GM21447 (cell line): Measurements from ENCODE around the gene SOX8.
"Not testable (repeated sequence)": the region's sequence is repeated elsewhere in the genome, so short reads cannot be mapped to it uniquely, and the experiment has no call there.

ENCODE experiments used
- ATAC-seq: cut with Tn5 transposase; IDR thresholded peaks from one replicate; pipeline ENCODE4 v1.9.1; 2021; ENCODE audit not compliant: unreplicated experiment

SOX8 gene

DNA sequence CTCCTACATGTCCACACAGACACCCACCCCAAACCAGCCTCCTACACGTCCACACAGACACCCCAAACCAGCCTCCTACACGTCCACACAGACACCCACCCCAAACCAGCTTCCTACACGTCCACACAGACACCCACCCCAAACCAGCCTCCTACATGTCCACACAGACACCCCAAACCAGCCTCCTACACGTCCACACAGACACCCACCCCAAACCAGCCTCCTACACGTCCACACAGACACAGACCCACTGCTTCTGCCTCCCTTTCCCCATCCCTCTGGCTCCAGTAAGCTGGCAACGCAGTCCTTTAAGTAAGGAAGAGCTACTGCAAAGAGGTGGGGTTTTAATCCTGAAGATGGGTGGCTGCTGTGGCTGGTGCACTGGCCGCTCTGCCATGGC lies 27.8 kb upstream of the SOX8 start:
- ATAC-seq = not testable (repeated sequence)

DNA sequence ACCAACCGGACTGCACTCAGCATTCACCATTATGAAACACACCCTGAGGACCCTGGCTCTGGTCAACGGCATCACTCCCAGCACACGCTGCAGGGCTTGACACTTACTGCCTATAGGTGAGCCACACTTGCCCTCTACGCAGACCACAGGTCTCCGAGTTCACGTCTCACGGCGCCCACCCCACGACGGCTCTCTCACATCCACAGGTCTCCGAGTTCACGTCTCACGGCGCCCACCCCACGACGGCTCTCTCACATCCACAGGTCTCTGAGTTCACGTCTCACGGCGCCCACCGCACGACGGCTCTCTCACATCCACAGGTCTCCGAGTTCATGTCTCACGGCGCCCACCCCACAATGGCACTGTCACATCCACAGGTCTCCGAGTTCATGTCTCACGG lies 25.8 kb upstream of the SOX8 start:
- ATAC-seq = not testable (repeated sequence)

DNA sequence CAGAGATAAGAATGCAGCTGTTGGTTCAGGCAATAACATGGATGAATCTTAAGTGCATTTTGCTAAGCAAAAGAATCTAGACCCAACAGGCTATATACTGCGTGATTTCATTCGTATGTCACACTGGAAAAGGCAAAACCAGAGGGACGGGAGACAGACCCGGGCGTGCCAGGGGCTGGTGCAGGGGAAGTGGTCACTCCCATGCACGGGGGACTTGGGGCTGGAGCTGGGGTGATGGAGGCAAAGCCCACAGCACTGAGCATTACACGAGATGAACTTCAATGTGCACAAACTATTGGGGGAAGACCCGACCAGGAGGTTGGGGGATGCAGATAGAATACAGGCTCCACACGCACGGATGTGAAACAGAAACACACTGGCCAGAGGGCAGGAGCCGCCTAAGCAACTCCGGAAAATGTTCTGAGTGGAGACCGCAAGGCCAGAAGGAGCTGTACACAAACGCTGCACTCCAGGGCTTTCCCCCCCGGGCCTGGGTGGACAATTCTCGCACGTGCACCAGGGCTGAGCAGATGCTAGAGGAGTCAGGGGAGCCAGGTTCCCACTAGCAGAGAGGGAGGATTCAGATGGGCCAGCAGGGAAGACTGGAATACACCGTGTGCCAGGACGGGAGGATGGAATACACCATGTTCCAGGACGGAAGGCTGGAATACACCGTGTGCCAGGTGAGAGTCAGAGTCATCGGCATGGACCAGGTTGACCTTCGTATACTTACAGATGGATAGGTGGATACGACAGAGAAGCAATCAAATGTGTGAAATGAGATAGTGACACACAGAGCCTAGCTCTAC lies 22.1 kb upstream of the SOX8 start:
- no peak for ATAC-seq

DNA sequence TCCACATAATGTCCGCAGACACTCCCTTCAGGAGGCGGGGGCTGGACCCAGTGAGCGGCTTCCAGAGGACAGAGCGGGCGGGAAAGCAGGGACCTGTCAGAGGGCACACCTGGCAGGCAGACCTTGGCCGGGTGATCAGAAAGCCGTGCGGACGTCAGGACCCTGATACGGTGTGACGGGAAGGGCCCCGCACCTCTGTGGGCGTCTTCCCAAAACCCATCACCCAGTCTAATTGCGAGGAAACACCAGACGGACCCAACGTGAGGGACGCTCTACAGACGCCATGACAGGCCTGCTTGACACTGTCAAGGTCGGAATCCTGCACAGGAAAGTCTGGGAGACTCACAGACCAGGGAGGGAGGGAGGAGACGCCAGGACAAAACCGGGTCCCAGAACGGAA lies 19.2 kb upstream of the SOX8 start:
- no peak for ATAC-seq

DNA sequence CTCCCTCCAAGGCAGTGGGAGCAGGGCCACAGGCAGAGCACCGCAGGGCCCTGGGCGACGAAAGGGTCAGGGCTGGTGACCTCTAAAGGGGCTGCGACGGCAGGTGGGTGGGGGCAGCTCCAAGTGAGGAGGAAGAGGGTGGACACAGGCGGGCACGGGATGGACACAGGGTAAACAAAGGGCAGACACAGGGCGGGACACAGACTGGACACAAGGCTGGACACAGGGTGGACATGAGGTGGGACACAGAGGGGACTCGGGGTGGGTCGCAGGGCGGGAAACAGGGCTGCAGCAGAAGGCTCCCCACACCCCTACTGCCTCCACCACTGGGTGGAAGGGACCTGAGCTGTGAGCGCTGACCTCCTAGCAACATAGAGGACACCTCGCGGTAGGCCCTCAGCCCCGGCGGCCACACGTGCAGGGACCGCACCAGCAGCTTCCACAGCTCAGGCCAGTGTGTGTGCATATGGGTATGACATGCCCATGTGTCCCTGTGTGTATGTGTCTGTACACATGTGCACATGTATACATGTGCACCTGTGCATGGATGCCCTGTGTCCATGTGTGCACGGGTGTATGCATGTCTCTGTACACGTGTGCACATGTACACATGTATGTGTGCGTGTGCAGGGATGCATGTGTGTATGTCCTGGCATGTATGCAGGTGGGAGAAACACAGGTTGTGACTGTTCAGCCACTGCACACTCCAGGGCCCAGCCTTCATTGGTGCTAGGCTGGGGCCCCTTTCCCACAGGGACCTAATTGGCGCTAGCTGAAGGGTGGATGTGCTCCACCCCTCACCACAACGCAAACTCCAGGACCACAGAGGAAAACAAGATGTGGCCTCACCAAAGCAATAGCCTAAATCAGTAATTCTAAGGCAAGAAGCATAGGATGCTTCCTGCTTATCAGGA lies 18.4 kb upstream of the SOX8 start:
- ATAC-seq = no peak

DNA sequence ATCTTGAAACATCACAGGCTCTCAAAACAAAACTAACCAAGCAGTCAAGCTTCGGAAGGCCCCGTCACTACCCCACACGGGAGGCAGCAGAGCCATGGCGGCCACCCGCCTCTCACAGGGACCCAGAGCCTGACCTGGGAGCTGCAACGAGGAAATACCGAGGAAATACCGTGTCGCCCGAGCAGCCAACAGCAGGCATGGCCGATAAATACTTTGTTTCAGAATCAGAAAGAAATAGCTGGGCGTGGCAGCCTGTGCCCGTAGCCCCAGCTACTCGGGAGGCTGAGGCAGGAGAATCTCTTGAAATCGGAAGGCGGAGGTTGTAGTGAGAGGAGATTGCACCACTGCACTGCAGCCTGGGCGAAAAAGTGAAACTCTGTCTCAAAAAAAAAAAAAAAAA lies 17.7 kb upstream of the SOX8 start:
- no peak for ATAC-seq

DNA sequence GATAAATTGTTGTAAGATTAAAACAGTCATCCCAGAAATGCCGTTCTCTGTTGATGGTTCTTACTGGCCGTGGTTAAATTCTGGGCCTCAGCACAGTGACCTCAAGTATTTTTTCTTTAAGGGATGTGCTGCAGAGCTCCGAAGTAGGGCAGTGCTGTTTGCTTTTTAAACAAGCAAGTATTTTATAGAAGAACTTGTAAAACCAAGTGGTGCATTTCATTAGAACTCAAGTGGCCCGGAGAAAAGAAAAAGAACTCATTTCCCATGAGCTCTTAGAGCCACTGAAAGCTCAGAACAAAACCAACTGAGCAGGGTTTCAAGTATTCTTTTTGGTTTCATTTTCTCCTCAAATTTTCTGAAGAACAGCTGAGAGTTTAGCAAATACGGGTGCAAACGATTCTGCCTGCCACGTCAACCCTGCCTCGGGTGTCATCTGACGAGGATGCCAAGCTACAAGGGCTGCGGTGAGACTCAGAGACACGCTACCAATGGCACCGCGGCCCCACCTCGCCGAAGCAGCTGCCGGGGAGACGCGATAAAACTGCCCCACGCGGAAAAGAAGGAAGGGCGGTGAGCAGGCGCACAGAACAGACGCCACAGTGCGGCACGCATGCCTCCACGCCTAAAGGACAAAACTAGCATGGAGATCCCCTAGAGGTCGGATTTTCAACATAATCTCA lies 17.1 kb upstream of the SOX8 start:
- ATAC-seq = no peak

DNA sequence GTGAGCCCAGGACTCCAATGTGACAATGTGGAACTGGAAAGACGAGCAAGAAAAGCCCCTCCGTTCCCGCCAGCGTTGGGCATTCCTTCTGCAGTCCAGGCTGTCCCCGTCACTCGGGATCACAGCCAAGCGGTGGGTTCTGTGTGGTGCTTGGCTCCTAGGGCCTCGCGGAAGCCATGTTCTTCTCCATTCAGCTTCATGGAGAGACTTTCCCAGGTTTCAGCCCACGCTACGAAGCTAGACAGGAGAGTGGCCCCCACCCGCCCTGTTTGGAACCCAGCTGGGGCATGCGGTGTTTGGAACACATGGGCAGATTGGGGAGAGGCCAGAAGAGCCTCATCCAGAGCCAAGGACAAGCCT lies 16.6 kb upstream of the SOX8 start:
- no peak for ATAC-seq

DNA sequence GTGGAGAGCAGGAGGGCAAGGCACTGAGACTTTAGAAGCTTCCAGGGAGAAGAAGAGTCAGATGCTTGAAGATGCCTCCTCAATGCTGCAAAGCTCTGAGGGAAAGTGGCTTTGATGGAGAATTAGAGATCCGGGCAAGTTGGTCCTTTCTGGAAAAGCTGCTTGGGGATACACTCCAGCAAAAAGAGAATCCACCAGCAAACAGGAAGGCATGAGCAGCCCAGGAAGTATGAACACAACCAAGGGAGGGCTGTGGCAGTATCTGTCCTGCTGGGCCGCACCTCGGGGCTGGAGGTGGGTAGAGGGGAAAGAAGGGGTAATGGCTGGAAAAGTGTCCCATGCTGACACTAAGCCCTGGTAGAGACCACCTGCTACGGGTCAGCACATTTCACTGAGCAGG lies 16.1 kb upstream of the SOX8 start:
- ATAC-seq = no peak

DNA sequence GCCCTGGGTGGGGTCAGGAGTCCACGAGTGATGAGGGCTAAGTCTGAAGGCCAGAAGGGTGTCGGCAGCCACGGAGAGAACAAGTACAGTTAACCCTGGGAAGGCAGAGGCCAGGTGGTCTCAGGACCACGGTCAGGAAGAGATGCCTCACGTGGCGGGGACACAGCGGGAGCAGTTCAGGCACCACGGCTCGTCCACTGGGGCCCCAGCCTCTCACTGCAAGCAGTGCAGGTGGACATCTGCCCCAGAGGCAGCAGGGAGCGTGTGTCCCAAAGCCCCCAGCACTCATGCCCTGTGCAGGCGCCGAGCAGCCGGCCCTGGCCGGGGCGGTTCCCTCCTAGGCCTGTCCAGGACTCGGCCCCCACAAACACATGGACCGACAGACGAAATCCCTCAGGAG lies 15.5 kb upstream of the SOX8 start:
- no peak for ATAC-seq

DNA sequence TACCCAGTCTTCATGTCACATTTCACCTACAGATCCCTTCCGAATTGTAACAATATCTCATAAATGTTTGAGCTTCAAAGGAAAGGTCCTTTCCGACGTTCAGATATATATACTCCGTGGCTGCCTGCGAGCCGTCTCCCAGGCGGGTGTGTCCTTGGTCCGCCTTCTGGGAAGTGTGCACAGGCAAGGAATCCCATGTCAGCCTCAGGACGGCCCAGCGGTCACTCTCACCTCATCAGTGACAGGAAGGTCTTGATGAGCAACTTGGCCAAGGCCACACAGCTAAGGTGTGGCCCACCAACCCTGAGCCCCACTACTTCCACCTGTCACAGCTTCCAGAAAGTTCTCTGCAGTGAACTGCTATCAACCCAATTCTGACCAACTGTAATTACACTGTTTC lies 15.1 kb upstream of the SOX8 start:
- no peak for ATAC-seq

DNA sequence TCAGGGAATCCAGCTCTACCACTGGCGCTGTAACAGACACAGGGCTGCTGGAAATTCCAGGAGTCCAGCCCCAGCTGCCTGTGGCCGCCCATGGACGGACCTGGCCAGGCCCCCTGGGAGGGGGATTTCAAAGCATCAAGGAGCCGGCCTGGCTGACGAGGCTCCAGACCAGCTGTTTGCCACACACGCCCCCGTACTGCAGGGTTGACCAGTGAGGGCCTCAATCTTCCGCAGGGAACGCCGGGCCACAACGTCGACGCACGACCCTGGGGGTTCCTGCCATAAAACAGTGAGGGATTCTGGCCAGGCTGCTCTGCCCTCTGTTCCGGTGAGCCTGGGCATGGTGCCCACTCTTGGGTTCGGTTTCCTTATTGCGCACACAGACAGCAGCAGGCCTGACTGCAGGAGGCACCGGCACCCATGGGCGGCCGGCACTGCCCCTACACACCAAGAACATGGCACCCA lies 14.5 kb upstream of the SOX8 start:
- no peak for ATAC-seq

DNA sequence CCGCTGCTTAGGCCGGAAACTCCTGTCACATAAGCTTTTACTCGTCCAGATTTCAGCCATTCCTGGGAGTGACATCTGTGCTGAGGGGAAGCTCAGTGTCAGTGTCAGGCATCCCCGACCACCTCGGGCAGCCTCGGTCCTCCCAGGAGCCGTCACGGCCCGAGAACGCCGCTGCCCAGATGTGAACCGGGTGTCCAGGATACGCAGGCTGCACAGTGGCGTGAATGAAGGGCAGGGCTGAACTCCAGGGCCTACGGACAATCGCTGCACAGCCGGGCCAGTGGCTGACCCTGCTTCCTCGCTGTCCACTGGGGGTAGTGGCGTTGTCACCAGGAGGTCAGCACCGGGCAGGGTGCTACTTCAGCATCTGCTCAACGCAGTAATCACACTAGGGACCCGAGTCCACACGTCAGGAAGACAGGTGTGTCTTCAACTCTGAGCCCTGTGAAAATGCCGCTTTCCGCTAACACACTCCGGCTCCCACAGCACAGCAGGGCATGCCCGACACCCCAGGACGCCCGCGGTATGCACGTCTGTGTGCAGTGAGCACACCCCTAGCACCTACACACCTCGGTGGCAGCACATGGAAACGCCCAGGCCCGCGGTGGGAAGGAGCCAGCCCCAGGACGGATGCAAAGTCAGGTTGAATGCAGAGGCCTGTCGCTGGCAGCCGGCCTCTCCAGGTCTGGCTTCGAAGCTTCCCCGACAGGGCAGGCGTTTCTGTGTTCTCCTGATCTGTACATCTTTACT lies 13.8 kb upstream of the SOX8 start:
- ATAC-seq = no peak

DNA sequence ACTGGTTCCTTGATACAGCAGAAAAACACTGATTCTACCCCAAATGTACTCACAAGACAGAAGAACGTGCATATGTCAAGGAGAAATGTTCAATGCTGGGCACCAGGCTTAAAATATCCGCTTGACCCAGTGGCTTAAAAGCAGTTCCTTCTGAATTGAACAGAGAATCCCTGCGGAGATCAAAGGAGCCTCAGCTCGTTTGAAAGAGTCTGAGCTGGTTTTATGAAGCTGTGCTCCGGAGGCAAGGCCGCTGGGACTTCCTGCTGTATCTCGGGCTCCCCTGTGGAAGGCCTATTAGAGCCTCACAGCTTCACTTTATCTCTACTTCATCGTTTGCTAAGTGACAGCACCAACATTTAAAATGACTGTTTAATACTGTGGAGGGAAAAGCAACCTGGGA lies 12.9 kb upstream of the SOX8 start:
- no peak for ATAC-seq

DNA sequence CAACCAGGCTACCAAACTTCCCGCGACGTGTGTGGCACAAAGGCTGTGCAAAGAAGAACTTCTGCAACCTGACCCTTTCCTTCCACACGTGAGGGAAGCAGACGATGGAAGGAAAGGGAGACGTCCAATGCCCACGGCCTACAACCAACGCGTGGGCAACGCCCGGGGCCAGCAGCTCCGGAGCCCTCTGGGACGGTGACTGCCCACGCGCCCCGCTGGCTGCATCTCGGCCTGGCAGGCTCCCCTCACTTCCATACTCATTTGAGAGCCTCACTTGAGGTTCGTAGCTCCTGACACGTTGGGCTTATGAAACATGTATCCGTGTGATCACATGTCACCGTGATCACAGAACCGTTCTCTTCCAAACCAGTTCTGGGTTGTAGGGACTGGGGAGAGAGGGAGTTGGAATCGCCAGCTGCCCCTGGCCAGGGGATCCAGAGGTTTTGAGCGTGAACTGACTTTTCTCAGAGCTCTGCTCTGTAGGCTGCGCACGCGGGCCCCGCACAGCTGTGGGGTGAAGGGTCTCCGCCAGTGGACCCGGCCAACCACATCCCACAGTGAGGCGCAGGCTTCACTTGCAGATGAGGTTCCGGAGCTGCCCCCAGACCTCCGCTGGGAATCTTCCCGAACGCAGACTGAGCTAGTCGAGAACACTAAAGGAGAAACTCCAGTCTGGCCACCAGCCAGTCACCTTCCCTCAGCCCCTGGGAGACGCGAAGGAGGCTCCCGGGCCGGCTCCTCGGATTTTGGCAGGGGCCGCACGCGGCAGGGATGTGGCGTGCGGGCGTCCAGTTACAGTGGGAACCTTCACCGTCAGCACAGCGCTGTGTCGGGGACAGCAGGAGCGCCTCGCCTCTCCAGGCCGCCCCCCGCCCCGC lies 11.8 kb upstream of the SOX8 start:
- ATAC-seq = no peak

DNA sequence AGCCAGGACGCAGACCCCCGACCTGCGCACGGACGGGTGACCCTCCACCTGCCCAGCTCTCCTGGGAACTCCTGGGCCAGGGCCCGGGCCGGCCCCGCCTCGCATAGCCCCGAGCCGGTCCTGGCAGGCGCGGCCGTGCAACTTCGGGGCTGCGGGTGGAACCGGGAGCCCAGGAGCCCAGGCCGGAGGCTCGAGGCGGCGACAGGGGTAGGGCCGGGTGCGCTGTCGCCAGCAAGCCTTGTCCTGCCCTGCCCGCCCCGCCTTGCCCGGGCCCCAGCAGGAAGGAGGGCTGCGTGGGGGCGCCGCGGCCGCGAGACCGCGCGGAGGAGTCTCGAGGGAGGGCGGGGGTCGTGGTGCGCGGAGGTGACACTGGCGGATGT lies 11.2 kb upstream of the SOX8 start:
- no peak for ATAC-seq

DNA sequence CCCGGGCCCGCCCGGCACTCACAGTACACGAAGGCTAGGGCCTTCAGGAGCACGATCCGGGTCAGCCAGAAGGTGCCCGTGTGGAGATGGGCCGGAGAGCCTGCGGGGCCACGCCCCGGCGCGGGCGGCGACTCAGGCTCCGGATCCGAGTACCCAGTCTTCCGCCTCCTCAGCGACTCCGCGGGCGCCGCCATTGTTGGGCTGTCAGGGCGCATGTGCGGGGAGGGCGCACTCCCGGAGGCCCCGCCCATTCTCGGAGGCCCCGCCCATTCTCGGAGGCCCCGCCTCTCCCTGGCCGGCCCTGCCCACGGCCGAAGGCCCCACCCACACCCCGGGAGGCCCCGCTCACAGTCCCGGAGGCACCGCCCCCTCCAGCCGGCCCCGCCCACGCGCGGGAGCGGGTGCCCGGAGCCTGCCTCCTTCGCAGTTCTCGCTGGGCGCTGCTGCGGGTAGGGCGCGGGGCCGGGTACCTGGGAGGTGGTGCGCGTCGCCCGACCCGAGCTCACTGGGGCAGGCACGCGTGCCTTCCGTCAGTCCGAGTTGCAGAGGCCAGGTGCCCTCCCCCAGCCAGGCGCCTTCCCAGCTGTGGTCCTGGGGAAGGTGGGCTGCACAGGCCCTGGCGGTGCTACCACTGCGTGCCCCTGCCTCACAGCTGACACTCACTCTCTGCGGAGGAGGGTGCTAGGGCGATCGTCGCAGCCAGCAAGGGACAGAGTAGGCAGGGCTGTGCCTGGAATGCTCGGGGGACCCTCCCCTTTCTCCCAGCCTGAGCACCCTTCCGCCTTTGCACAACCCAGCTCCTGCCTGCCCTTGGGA lies 10.6 kb upstream of the SOX8 start, which contains the start of gene LMF1:
Gene LMF1, minus strand, starts transcription at position 219 of the 816 bp plus-strand sequence. Its CDS starts 4 bp downstream, at position 215.
- peak; percentile 68 for ATAC-seq

DNA sequence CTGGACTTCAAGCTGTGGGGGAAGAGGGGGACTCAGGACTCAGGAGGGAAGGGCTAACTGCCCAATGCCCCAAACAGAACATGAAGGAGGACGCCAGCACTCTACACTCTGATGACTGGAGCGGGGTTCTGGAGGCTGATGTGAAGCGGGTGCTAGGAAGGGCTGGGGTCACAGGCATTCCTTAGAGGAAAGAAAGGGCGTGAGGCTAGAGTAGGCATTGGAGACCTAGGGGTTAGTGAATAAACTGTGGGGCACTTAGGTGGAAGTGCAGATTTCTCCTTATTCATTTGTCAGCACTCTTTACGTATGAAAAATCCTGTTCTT lies 10.0 kb upstream of the SOX8 start:
- no peak for ATAC-seq

DNA sequence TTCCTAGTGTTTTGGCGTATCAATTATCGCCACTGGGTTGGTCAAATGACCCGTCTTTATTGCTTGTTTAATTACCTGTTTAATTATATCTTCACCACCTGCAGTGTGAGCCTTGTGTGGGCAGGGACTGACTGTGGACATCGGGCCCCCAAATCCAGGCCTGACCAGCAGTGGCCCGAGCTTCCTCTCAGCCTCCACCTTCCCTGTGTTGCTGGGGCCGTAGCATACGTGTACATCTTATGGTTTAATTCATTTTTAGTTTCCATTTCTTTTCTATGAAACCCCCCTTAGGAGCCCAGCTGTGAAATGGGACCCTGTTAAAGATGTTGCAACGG lies 9.6 kb upstream of the SOX8 start:
- no peak for ATAC-seq
